Stimulated activated CD4-positive, alpha-beta T cell treated with anti-CD3 and anti-CD28 coated beads, Interleukin-15, amount 100 ng/mL, for 48 hours (primary cell): ENCODE measurements around the gene ADD3.
"Not testable (repeated sequence)": the region's sequence is repeated elsewhere in the genome, so short reads cannot be mapped to it uniquely, and the experiment has no call there.

Experiments used
- DNase-seq, 2 donors: peaks; one replicate each; pipeline ENCODE4 v3.0.0-alpha.2; 2020; ENCODE audit warnings: low read depth in 2 of 2

The ADD3 gene

DNA sequence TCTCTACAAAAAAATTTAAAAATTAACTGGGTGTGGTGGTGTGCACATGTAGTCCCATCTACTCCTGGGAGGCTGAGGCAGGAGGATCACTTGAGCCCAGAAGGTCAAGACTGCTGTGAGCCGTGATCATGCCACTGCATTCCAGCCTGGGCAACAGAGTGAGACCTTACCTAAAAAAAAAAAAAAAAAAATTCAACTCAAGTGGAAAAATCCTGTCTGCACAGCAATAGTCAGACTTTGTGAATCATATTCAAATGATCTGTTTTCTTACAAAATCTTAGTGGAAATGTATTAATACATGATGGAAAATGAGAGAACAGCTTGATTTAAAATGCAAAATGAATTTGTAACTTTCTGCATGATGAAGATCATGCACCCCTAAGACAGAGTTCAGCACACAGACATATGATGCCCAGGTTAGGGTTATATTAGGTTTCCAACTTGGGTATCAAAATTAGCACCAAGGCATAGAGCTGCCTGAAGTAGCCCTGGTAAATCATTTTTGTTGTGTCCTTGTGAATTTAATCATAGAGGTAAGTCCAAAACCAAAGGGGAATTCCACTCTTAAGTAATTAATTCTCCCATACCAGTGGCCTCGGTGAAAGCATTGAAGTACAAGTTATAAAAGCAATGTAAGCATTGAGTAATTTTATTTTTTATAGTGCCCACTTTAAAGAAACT lies 93.8 kb downstream of the ADD3 start:
- DNase-seq: no peak

DNA sequence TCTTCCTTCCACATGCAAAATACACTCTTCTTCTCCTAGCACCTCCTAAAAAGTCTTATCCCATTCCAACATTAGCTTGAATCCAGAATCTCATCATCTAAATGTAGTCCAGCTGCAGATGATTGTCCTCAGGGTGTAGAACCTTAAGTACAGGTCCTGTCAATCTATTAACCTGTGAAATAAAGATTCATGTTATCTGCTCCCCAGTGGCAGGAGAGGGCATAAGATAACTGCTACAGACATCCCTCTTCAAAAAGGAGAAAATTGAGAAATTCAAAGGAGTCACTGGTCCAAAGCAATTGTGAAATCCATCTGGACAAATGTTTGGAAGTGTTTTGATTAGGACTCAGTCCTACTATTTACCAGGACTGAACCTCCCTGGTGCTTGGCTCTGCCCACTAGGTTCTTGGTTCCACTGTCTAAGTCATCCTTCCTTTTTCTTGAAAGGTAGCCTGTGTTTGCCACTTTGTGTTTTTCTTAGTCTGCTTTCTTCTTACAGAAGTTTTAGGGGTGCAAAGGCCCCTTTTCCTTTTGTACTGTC lies 96.2 kb downstream of the ADD3 start:
- DNase-seq: no peak

GRCh38 chr10:110105873-110106272 lies 98.1 kb downstream of the ADD3 start:
- DNase-seq: no peak

- no peak for DNase-seq
These were observed 99.6 kb downstream of the ADD3 start for GRCh38 chr10:110107430-110107829.

- no peak for DNase-seq
These were observed 100.1 kb downstream of the ADD3 start for GRCh38 chr10:110107887-110108286.

DNA sequence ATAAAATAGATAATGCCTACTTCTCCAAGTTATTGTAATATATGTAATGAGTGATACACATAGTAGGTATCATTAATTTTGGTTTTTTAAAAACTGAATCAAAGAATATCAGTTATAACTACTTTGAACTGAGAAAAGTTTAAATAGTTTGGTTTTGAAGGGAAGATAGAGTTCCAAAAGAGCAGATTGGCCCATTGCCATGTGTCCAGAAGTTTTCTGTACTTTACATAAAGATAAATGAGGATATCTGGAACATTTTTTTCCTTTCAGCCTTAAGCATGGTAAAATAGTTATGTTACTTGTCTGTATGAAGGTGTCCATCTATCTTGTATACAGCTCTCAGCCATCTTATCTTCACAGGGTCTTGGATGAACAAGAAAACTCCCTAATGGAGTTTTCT lies 101.7 kb downstream of the ADD3 start:
- DNase-seq: no peak

GRCh38 chr10:110110338-110110737 lies 102.6 kb downstream of the ADD3 start:
- DNase-seq: no peak

DNA sequence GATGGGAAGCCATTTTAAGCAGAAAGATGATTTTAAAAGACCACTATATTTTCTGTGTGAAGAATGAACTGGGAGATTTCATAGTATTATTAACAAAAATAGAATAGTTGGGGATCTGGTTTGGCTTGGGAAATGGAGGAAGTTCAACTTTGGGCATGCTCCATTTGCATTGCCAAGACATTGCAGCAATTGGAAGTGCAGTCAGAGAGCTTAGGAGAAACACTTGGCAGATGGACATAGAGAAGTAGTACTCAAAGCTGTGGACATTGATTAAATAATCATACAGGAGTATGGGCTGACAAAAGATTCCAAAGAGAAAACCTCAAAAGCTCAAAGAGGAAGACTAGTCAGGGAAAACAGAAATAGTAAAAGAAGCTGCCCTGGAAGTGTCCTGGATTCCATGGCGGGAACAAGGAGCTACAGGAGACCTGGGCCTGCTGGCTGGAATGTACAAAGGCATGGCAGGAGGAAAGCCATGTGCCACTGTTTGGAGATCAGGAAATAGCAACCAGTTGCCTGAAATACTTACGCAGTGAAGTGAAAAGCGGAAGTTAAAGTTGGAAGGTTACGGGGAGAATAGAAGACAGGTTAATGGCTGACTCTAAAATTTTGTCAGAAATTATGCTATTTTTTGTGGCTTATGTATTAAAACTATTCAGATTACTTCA lies 106.0 kb downstream of the ADD3 start:
- DNase-seq: no peak

DNA sequence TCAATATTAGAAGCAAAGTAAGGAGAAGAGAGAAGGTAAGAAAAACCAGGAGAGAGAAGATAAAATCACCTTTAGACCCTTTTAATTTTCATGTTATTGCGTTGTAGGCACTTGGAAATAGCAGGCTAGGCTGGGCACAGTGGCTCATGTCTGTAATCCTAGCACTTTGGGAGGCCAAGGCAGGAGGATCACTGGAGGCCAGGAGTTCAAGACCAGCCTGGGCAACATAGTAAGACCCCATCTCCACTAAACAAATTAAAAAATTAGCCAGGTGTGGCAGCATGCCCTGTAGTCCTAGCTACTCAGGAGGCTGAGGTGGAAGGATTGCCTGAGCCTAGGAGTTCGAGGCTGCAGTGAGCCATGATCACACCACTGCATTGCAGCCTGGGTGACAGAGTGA lies 106.9 kb downstream of the ADD3 start:
- not testable (repeated sequence) for DNase-seq

DNA sequence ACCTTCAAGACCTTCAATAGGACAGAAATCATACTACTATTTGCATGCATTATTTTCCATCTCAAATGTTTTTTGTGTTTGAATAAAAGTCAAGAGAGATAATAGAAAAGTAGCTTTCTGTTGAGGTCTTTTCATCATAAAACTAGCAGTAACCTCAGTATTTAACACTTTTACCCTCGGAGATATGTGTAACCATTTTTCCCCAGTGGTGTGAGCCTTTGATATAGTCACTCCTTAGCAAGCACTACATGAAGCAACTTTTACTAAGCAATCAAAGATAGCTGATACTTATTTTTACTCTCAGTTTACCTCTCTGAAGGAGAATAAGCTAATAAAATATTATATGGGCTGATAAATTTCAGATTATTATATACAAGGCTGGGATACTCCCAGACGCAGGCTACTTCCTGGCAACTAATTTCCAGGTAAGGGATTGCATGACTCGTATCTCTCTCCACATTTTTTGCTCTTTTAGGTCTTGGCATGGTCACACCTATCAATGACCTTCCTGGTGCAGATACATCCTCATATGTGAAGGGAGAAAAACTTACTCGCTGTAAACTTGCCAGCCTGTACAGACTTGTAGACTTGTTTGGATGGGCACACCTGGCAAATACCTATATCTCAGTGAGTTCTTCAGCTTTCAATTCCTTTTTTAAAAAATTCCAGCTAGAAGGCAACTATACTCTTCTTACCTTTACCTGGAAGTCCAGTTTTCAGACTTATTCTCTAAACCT lies 108.2 kb downstream of the ADD3 start:
- DNase-seq: no peak

DNA sequence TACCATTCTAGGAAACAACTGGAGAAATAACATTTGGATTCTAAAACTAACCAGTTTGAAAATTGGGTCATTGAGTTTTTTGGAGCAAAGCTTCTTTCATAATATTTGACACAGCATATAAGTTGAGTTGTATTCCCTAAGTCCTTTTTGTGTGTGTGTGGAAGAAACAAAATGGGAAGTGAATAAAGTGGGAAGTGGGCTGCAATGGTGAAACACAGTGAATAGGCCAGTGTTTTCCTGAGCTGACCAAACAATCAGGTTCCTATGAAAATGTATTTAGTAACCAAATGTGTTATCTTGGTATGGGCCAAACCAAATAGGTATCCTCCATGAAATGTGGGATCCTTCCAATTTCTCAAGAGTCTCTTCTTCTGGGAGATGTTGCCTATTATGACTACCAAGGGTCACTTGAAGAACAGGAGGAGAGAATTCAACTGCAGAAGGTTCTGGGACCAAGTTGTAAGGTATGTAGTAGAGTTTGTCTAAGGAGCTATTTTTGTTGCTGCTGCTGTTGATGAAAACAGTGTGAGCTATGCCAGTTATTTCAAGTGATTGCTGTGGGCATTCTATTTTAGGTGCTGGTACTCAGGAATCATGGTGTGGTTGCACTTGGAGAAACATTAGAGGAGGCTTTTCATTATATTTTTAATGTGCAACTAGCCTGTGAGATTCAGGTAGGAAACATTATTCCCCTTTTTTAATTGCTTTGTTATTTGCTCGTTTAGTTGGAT lies 111.3 kb downstream of the ADD3 start:
- no peak for DNase-seq

- no peak for DNase-seq
These were observed 115.8 kb downstream of the ADD3 start for GRCh38 chr10:110123594-110123993.

- DNase-seq: no peak
These were observed 121.7 kb downstream of the ADD3 start for GRCh38 chr10:110129490-110129889.

DNA sequence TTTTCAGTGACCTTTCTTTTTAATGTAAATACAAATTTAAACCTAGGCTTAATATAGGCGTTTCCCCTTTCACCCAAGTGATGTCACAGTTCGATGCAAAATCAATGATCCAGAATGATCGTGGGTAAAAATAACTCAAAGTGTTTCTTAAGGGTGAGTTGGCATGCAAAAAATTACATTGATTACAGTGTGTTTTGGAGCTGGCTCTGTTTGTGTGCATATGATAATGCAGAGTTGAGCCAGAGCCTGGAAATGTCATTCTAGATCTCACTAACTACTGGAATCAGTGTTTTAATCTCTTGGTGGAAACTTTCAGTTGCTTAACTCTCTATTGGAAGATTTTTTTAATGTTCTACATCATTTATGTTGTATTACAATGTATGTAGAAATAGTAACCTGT lies 127.1 kb downstream of the ADD3 start:
- no peak for DNase-seq

DNA sequence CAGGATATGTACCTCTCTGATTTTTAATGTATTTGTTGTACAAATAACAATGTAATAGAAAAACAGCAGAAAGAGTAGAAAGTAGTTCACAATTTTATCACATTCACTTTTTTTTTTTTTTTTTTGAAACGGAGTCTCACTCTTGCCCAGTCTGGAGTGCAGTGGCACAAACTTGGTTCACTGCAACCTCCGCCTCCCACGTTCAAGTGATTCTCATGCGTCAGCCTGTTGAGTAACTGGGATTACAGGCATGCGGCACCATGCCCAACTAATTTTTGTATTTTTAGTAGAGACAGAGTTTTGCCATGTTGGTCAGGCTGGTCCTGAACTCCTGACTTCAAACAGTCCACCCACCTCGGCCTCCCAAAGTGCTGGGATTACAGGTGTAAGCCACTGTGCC lies 128.1 kb downstream of the ADD3 start:
- not testable (repeated sequence) for DNase-seq

DNA sequence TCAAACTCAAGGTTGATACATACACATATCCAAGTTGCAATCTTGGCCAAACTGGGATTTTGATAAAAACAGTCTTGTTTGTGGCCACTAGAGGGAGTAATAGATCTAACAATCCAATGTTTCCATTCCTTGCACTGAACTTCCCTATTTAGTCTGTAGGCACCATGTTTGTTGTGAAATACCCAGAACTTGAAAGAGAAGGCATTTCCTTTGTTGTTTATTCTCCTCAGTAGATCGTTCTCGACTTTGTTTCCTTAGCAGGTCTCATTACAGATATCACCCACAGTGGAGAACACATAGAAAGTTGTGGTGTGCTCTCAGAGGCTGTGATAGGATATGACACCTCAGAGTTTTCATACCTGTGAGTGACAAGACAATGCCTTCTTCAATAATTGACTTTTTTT lies 129.4 kb downstream of the ADD3 start:
- DNase-seq: no peak

- DNase-seq: no peak
These were observed 130.5 kb downstream of the ADD3 start for GRCh38 chr10:110138197-110138812.

- DNase-seq: no peak
These were observed 133.4 kb downstream of the ADD3 start for GRCh38 chr10:110141185-110141584.

DNA sequence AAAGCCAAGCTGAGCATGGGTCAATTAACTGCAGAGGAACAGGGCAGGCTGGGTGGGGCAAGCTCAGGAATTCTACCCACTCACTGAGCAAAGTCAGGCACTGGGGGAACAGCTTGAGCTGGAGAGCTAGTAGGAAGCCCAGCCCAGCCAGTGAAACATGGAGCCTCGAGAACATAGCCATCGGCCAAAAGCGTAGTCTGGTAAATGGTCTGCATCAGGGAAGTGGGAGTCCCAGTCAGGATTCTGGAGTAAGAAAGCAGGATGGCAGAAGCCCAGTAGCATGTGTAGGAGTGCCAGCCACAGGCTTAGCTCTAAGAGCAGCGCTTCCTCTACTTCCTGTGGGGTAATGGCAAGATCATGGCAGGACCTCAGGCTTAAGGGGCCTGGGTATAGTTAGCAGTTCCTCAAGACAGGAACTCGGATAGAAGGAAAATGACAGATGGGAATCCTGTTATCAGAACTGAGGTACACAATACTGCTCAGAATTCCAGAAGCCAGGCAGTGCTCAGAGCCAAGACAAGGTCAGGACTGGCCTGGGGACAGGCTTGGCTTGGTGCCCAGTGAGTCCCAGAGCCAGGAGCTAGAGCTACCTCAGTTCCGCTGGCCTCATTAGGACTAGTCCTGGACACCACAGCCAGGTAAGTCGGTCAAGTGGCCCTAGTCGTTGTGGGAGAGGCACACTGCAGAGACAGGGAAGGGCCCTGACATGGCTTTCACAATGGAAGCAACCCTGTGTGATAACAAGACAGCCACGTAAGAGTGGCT lies 134.3 kb downstream of the ADD3 start:
- no peak for DNase-seq

- DNase-seq: no peak
These were observed 135.2 kb downstream of the ADD3 start for GRCh38 chr10:110142965-110143364.

- DNase-seq: no peak
These were observed 136.7 kb downstream of the ADD3 start for GRCh38 chr10:110144507-110144906.
